GM12878 (cell line): ENCODE results near the gene SRPX2.

Source experiments
- BCLAF1 ChIP-seq: fragments of 450-650 bp; IDR thresholded peaks from 2 replicates; pipeline ENCODE4 v1.6.1; 2017; ENCODE audit warnings: antibody characterized with exemption, mild to moderate bottlenecking, moderate library complexity
- CTCF ChIP-seq, 3 experiments: IDR thresholded peaks in 2 of 3; conservative IDR thresholded peaks in 1 of 3; 2 replicates each; pipeline ENCODE4 v1.5.1; 2011; ENCODE audit warnings: low read depth in 3 of 3, low read length in 3 of 3, mild to moderate bottlenecking in 3 of 3, control low read depth in 2 of 3, moderate library complexity in 2 of 3, inconsistent platforms in 1 of 3, mixed read lengths in 1 of 3; ENCODE audit not compliant: control insufficient read depth in 2 of 3, insufficient read depth in 1 of 3; ENCODE audit errors: extremely low read depth in 1 of 3
- HDAC6 ChIP-seq: fragments of 200-600 bp; sonication (generic); IDR thresholded peaks from one replicate; pipeline ENCODE4 v1.8.0; 2017; ENCODE audit warnings: antibody characterized with exemption; ENCODE audit not compliant: unreplicated experiment
- POLR2A ChIP-seq: IDR thresholded peaks from 2 replicates; pipeline ENCODE4 v1.6.1; 2011; ENCODE audit warnings: low read depth, mild to moderate bottlenecking, low read length
- SIN3A ChIP-seq: IDR thresholded peaks from 2 replicates; pipeline ENCODE4 v1.6.1; 2012; ENCODE audit warnings: low read depth, low read length, improper control_type of control experiment
- SIX5 ChIP-seq: IDR thresholded peaks from 2 replicates; pipeline ENCODE4 v1.6.1; 2011; ENCODE audit warnings: mild to moderate bottlenecking, low read depth, low read length, moderate library complexity; ENCODE audit not compliant: severe bottlenecking
- ZNF274 ChIP-seq: IDR thresholded peaks from one replicate; pipeline ENCODE4 v1.8.0; 2011; ENCODE audit not compliant: insufficient read length, insufficient read depth

- no peak for TF ChIP-seq CTCF (IDR thresholded peaks at IDR 0.05 in 2 of 3, conservative IDR thresholded peaks at IDR 0.05 in 1 of 3; ENCODE audit: control insufficient read depth in 2 of 3, extremely low read depth in 1 of 3, insufficient read depth in 1 of 3, low read depth in 3 of 3, low read length in 3 of 3)
- no peak for TF ChIP-seq HDAC6
- no peak for TF ChIP-seq SIN3A
- no peak for TF ChIP-seq BCLAF1
- TF ChIP-seq ZNF274, result no peak
- TF ChIP-seq POLR2A, result no peak
- TF ChIP-seq SIX5, result no peak
These were observed 54.6 kb downstream of the SRPX2 start for GRCh38 chrX:100698551-100698950.
